ENCODE measurements around the gene MPRIP. TPM values are rescaled to one million over a fixed set of nuclear protein-coding genes. Genes with fewer than 3 reads are reported as not detected.

Gene MPRIP
- total RNA-seq, 1 experiment from 2014 or later = 1,274 TPM

DNA sequence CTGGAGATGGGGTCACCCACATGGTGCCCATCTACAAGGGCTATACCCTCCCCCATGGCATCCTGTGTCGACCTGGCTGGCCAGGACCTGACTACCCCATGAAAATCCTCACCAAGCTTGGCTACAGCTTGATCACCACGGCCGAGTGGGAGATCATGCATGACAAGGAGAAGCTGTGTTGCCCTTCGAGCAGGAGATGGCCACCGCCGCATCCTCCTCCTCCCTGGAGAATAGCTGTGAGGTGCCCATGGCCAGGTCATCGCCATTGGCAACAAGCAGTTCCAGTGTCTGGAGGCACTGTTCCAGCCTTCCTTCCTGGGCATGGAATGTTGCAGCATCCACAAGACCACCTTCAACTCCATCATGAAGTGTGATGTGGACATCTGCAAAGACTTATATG, 200.0 kb downstream of the MPRIP start:
- intact Hi-C loops (cut with micrococcal nuclease) = no loop called here
- Histone ChIP-seq H3K9me2 (replicated peaks; ENCODE audit: low read length) (no peaks in the 10 kb centered on the region), H3K4me3 (ENCODE audit: low read length) (no peak overlapping the region), H4K20me1 (ENCODE audit: low read length) (no peaks in the 10 kb centered on the region), H3K27me3 (ENCODE audit: low read length) (no peaks in the 10 kb centered on the region), H2AFZ (ENCODE audit: low read length) (no peak overlapping the region), H3F3A (ENCODE audit: low read length, unreplicated experiment) (peaks cover 5% of the 10 kb centered on the region), H3K79me2 (ENCODE audit: low read length) (no peaks in the 10 kb centered on the region), H3K36me3 (ENCODE audit: low read depth, low read length) (peaks cover 17% of the 10 kb centered on the region), H3K4me2 (ENCODE audit: low read length) (no peak overlapping the region), H3K27ac (ENCODE audit: low read length) (no peak overlapping the region), H3K4me1 (ENCODE audit: insufficient read depth, low read length) (no peaks in the 10 kb centered on the region), H3K9ac (ENCODE audit: low read length) (no peak overlapping the region), H3K9me3 (ENCODE audit: low read length) (no peaks in the 10 kb centered on the region)
- BruUV-seq (replicated peaks) = no TSS peak
- ATAC-seq (no peak), DNase-seq (no peak)
- TF ChIP-seq CTCF (conservative IDR thresholded peaks at IDR 0.05; ENCODE audit: low read depth, low read length) (no peak), EZH2phosphoT487 (IDR thresholded peaks at IDR 0.05; ENCODE audit: borderline replicate concordance, low read length) (no peak), EZH2 (IDR thresholded peaks at IDR 0.05; ENCODE audit: low read length, unreplicated experiment) (no peak)
- ChIA-PET CTCF (no interaction called here), POLR2A (ENCODE audit: unreplicated experiment) (no interaction called here)

Other genes starting within 250 kb of the MPRIP start
- not detected in 2 replicates for gene TNFRSF13B, start 70.3 kb upstream of the MPRIP start, total RNA-seq (2014; rRNA removed)
- 11.6 and 18.0 TPM in 2 replicates for gene PLD6, start 163.9 kb downstream of the MPRIP start, total RNA-seq (2014; rRNA removed)
- gene FLCN, start 194.7 kb downstream of the MPRIP start, total RNA-seq (2014; rRNA removed) = 30.6 and 30.8 TPM in 2 replicates
- gene COPS3, start 238.8 kb downstream of the MPRIP start, total RNA-seq (2014; rRNA removed) = 178 and 205 TPM in 2 replicates